Liver (tissue), 9 donors: ENCODE results near the gene EIF2B1. TPM values are rescaled to one million over a fixed set of nuclear protein-coding genes. Genes with fewer than 3 reads are reported as not detected.

ENCODE experiments used
- DNase-seq: peaks from one replicate; pipeline ENCODE4 v3.0.0-alpha.2; 2017; ENCODE audit warnings: low spot score
- H3K27ac ChIP-seq, 2 donors: one replicate each; pipeline ENCODE4 v1.7.0; 2013; ENCODE audit warnings: inconsistent platforms in 2 of 2, low read length in 2 of 2, control low read depth in 1 of 2, low read depth in 1 of 2, mild to moderate bottlenecking in 1 of 2
- H3K27me3 ChIP-seq, 4 donors: one replicate each; pipeline versions ENCODE4 v1.6.1 to v1.7.0; 2013; ENCODE audit warnings: low read length in 3 of 4, inconsistent platforms in 1 of 4, mild to moderate bottlenecking in 1 of 4, moderate library complexity in 1 of 4; ENCODE audit not compliant: control insufficient read depth in 4 of 4, insufficient read depth in 4 of 4
- H3K36me3 ChIP-seq, 4 donors: one replicate each; pipeline versions ENCODE4 v1.6.1 to v1.7.0; 2013; ENCODE audit warnings: low read length in 3 of 4, mild to moderate bottlenecking in 3 of 4, low read depth in 1 of 4, moderate library complexity in 1 of 4; ENCODE audit not compliant: control insufficient read depth in 4 of 4, insufficient read depth in 3 of 4
- H3K4me1 ChIP-seq, 4 donors: one replicate each; pipeline versions ENCODE4 v1.6.1 to v1.7.0; 2013; ENCODE audit warnings: low read length in 3 of 4, mild to moderate bottlenecking in 3 of 4, moderate library complexity in 1 of 4; ENCODE audit not compliant: control insufficient read depth in 4 of 4, insufficient read depth in 4 of 4
- H3K4me3 ChIP-seq, 3 donors: one replicate each; pipeline versions ENCODE4 v1.6.1 to v1.7.0; 2013; ENCODE audit warnings: low read length in 3 of 3, control low read depth in 1 of 3, low read depth in 1 of 3, mild to moderate bottlenecking in 1 of 3
- H3K9ac ChIP-seq, 2 donors: one replicate each; pipeline ENCODE4 v1.7.0; 2013; ENCODE audit warnings: low read length in 2 of 2, mild to moderate bottlenecking in 2 of 2, moderate library complexity in 2 of 2, control low read depth in 1 of 2, low read depth in 1 of 2
- H3K9me3 ChIP-seq, 4 donors: one replicate each; pipeline versions ENCODE4 v1.6.1 to v1.7.0; 2013; ENCODE audit warnings: low read length in 3 of 4; ENCODE audit not compliant: control insufficient read depth in 4 of 4
- EGR1 ChIP-seq, 2 donors: IDR thresholded peaks; 2 replicates each; pipeline ENCODE4 v1.6.1; 2016 to 2018; ENCODE audit warnings: antibody characterized with exemption in 2 of 2, low read depth in 2 of 2
- FOXA1 ChIP-seq: IDR thresholded peaks from 2 replicates; pipeline ENCODE4 v1.6.1; 2016; ENCODE audit warnings: antibody characterized with exemption
- FOXA2 ChIP-seq: IDR thresholded peaks from 2 replicates; pipeline ENCODE4 v1.6.1; 2016; ENCODE audit warnings: antibody characterized with exemption
- GABPA ChIP-seq, 2 donors: IDR thresholded peaks in 1 of 2; conservative IDR thresholded peaks in 1 of 2; 2 replicates each; pipeline ENCODE4 v1.6.1; 2016; ENCODE audit warnings: antibody characterized with exemption in 2 of 2, mild to moderate bottlenecking in 1 of 2, moderate library complexity in 1 of 2
- HNF4A ChIP-seq, 2 donors: conservative IDR thresholded peaks; 2 replicates each; pipeline ENCODE4 v1.6.1; 2016; ENCODE audit warnings: antibody characterized with exemption in 2 of 2, mild to moderate bottlenecking in 2 of 2
- HNF4G ChIP-seq: IDR thresholded peaks from 2 replicates; pipeline ENCODE4 v1.6.1; 2016; ENCODE audit warnings: antibody characterized with exemption
- JUND ChIP-seq, 2 donors: IDR thresholded peaks; 2 replicates each; pipeline ENCODE4 v1.6.1; 2016; ENCODE audit warnings: antibody characterized with exemption in 2 of 2
- NR2F2 ChIP-seq: IDR thresholded peaks from 2 replicates; pipeline ENCODE4 v1.6.1; 2016; ENCODE audit warnings: antibody characterized with exemption
- RAD21 ChIP-seq, 2 donors: IDR thresholded peaks; 2 replicates each; pipeline ENCODE4 v1.6.1; 2016; ENCODE audit warnings: antibody characterized with exemption in 2 of 2, mild to moderate bottlenecking in 2 of 2
- RXRA ChIP-seq, 2 donors: IDR thresholded peaks; 2 replicates each; pipeline ENCODE4 v1.6.1; 2017 to 2018; ENCODE audit warnings: antibody characterized with exemption in 2 of 2, mild to moderate bottlenecking in 1 of 2
- SP1 ChIP-seq: IDR thresholded peaks from 2 replicates; pipeline ENCODE4 v1.6.1; 2018; ENCODE audit warnings: antibody characterized with exemption, mild to moderate bottlenecking
- TAF1 ChIP-seq: conservative IDR thresholded peaks from 2 replicates; pipeline ENCODE4 v1.6.1; 2016; ENCODE audit warnings: antibody characterized with exemption, mild to moderate bottlenecking
- YY1 ChIP-seq: IDR thresholded peaks from 2 replicates; pipeline ENCODE4 v1.6.1; 2016; ENCODE audit warnings: antibody characterized with exemption, mild to moderate bottlenecking
- WGBS: extraction: QIAGEN DNeasy Blood & Tissue Kit; methylation state at CpG from one replicate; pipeline ENCODE4 v1.1.7; 2013; 5-methylcytosine and 5-hydroxymethylcytosine counted together
- polyA plus RNA-seq, 2 donors: library from polyadenylated mRNA; stranded (reverse) in 1 of 2; unstranded in 1 of 2; fragments of 200-250 nt in 1 of 2; fragments of >200 nt in 1 of 2; fragmentation: Nextera tagmentation in 1 of 2; extraction: Ambion mirVana in 1 of 2; gene quantifications; one replicate each; pipeline versions ENCODE4 v1.2.1 to v1.2.3, GENCODE V29; 2013 to 2015
- total RNA-seq, 2 donors: library from RNA; depleted of rRNA; stranded (reverse); fragments of >200 nt; gene quantifications; one replicate each; pipeline ENCODE4 v1.2.3, GENCODE V29; 2014
- TF ChIP-seq, protein P1 (sequence below): IDR thresholded peaks from 2 replicates; pipeline ENCODE4 v1.6.1; 2016; ENCODE audit warnings: antibody characterized with exemption
- TF ChIP-seq, protein P2 (sequence below): IDR thresholded peaks from 2 replicates; pipeline ENCODE4 v1.6.1; 2016; ENCODE audit warnings: antibody characterized with exemption, mild to moderate bottlenecking
- TF ChIP-seq, protein P3 (sequence below): fragments of 150-350 bp; IDR thresholded peaks from 2 replicates; pipeline ENCODE4 v1.5.1; 2017; ENCODE audit warnings: improper control_type of control experiment, low read depth, low read length; ENCODE audit not compliant: missing input control
- TF ChIP-seq, protein P4 (sequence below): IDR thresholded peaks from 2 replicates; pipeline ENCODE4 v1.6.1; 2016; ENCODE audit warnings: antibody characterized with exemption
- TF ChIP-seq, protein P5 (sequence below): IDR thresholded peaks from 2 replicates; pipeline ENCODE4 v1.6.1; 2016; ENCODE audit warnings: antibody characterized with exemption
- donor health status: healthy.
- donor health status: healthy.
- donor health status: healthy.
- donor health status: healthy.
- donor health status: healthy.

The EIF2B1 gene
- total and polyA plus RNA-seq, 4 donors, result 14.0 to 34.5 (median 17.1) TPM

DNA sequence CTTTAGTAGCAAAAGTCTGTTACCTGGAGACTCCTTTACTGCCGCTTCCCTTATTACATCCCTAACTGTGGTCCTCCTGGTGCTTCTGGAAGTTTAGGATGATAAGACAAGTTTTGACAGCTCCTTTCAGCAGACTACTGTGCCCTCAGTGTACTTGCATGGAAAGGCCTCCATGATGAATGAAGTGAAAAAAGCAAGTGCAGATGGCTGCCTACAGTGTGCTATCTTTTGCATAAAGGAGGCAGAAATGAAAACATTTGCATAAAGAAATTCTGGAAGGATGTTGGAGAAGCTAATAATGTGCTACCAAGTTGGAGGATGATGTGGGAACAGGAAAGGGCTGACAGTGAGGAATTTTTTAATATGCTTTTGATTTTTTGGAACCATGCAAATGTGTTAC lies 42.0 kb upstream of the EIF2B1 start:
- Histone ChIP-seq H3K9me3 (no peaks in the 10 kb centered on the region), H3K36me3 (peaks cover 0 to 2% (median 0%) of the 10 kb centered on the region in 4 donors), H3K27ac (no peak overlapping the region), H3K27me3 (no peaks in the 10 kb centered on the region), H3K4me3 (no peak overlapping the region), H3K4me1 (peaks cover 2 to 15% (median 10%) of the 10 kb centered on the region in 4 donors), H3K9ac (no peak overlapping the region)
- WGBS, result 97% methylated on average over 1 of the region's 1 CpG
- TF ChIP-seq FOXA1 (no peak), RXRA (IDR thresholded peaks at IDR 0.05) (no peak), TAF1 (no peak), FOXA2 (no peak), RAD21 (IDR thresholded peaks at IDR 0.05) (no peak), SP1 (no peak), EGR1 (IDR thresholded peaks at IDR 0.05; ENCODE audit: low read depth in 2 of 2) (no peak), NR2F2 (no peak), GABPA (IDR thresholded peaks at IDR 0.05 in 1 of 2, conservative IDR thresholded peaks at IDR 0.05 in 1 of 2) (no peak), JUND (IDR thresholded peaks at IDR 0.05) (no peak), HNF4A (conservative IDR thresholded peaks at IDR 0.05) (no peak), HNF4G (no peak), YY1 (no peak)
- TF ChIP-seq, protein P1, sequence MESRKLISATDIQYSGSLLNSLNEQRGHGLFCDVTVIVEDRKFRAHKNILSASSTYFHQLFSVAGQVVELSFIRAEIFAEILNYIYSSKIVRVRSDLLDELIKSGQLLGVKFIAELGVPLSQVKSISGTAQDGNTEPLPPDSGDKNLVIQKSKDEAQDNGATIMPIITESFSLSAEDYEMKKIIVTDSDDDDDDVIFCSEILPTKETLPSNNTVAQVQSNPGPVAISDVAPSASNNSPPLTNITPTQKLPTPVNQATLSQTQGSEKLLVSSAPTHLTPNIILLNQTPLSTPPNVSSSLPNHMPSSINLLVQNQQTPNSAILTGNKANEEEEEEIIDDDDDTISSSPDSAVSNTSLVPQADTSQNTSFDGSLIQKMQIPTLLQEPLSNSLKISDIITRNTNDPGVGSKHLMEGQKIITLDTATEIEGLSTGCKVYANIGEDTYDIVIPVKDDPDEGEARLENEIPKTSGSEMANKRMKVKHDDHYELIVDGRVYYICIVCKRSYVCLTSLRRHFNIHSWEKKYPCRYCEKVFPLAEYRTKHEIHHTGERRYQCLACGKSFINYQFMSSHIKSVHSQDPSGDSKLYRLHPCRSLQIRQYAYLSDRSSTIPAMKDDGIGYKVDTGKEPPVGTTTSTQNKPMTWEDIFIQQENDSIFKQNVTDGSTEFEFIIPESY, result no peak
- TF ChIP-seq, protein P2, sequence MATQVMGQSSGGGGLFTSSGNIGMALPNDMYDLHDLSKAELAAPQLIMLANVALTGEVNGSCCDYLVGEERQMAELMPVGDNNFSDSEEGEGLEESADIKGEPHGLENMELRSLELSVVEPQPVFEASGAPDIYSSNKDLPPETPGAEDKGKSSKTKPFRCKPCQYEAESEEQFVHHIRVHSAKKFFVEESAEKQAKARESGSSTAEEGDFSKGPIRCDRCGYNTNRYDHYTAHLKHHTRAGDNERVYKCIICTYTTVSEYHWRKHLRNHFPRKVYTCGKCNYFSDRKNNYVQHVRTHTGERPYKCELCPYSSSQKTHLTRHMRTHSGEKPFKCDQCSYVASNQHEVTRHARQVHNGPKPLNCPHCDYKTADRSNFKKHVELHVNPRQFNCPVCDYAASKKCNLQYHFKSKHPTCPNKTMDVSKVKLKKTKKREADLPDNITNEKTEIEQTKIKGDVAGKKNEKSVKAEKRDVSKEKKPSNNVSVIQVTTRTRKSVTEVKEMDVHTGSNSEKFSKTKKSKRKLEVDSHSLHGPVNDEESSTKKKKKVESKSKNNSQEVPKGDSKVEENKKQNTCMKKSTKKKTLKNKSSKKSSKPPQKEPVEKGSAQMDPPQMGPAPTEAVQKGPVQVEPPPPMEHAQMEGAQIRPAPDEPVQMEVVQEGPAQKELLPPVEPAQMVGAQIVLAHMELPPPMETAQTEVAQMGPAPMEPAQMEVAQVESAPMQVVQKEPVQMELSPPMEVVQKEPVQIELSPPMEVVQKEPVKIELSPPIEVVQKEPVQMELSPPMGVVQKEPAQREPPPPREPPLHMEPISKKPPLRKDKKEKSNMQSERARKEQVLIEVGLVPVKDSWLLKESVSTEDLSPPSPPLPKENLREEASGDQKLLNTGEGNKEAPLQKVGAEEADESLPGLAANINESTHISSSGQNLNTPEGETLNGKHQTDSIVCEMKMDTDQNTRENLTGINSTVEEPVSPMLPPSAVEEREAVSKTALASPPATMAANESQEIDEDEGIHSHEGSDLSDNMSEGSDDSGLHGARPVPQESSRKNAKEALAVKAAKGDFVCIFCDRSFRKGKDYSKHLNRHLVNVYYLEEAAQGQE, result no peak
- TF ChIP-seq, protein P3, sequence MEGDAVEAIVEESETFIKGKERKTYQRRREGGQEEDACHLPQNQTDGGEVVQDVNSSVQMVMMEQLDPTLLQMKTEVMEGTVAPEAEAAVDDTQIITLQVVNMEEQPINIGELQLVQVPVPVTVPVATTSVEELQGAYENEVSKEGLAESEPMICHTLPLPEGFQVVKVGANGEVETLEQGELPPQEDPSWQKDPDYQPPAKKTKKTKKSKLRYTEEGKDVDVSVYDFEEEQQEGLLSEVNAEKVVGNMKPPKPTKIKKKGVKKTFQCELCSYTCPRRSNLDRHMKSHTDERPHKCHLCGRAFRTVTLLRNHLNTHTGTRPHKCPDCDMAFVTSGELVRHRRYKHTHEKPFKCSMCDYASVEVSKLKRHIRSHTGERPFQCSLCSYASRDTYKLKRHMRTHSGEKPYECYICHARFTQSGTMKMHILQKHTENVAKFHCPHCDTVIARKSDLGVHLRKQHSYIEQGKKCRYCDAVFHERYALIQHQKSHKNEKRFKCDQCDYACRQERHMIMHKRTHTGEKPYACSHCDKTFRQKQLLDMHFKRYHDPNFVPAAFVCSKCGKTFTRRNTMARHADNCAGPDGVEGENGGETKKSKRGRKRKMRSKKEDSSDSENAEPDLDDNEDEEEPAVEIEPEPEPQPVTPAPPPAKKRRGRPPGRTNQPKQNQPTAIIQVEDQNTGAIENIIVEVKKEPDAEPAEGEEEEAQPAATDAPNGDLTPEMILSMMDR, result no peak
- TF ChIP-seq, protein P4, sequence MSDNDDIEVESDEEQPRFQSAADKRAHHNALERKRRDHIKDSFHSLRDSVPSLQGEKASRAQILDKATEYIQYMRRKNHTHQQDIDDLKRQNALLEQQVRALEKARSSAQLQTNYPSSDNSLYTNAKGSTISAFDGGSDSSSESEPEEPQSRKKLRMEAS, result no peak
- TF ChIP-seq, protein P5, sequence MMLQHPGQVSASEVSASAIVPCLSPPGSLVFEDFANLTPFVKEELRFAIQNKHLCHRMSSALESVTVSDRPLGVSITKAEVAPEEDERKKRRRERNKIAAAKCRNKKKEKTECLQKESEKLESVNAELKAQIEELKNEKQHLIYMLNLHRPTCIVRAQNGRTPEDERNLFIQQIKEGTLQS, result no peak
- no peak for DNase-seq
